HG03045 (cell line): ENCODE data around the gene SLC8A2.
"Not testable (repeated sequence)": the region's sequence is repeated elsewhere in the genome, so short reads cannot be mapped to it uniquely, and the experiment has no call there.

Source experiments
- ATAC-seq: cut with Tn5 transposase; IDR thresholded peaks from one replicate; pipeline ENCODE4 v1.9.1; 2021; ENCODE audit warnings: mild to moderate bottlenecking, moderate library complexity; ENCODE audit not compliant: unreplicated experiment

SLC8A2 gene

DNA sequence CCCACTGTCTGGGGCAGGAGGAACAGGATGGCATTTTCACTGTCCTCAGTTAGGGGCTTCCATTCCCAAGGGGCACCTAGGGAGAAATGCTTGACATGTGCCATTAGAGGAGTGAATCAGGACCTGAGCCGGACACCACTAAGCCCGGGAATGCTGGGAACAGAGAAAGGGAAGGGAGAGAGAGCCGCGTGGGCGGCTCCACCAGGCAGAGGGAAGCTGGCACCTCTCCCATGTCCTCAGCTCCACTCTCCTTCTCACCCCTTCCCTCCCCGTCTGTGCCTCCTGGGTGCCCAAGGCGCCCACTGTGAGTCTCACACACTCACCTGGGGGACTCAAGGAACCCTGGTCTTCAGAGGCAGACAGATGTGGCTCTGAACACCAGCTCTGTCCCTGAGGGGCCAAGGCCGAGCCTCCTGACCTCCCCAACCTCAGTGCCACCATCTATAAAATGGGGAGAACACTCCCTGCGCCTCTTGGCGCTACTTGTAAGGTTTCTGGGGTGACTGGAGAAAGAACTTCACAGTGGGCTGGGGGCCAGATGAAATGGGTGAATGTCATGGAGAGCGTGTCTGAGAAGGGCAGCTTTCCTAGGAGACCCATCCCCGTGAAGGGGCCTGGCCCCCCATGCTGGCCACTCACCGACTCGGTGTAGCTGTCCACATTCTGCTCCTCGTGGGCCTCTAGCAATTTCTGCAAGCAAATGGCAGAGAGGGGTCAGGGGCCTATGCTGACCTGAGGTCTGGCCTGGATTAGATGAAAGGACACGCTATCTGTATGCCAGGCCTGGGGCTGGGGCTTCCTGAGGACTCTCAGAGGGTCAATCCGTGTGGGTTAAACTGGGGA is 17.6 kb upstream of the SLC8A2 start:
- ATAC-seq: no peak

DNA sequence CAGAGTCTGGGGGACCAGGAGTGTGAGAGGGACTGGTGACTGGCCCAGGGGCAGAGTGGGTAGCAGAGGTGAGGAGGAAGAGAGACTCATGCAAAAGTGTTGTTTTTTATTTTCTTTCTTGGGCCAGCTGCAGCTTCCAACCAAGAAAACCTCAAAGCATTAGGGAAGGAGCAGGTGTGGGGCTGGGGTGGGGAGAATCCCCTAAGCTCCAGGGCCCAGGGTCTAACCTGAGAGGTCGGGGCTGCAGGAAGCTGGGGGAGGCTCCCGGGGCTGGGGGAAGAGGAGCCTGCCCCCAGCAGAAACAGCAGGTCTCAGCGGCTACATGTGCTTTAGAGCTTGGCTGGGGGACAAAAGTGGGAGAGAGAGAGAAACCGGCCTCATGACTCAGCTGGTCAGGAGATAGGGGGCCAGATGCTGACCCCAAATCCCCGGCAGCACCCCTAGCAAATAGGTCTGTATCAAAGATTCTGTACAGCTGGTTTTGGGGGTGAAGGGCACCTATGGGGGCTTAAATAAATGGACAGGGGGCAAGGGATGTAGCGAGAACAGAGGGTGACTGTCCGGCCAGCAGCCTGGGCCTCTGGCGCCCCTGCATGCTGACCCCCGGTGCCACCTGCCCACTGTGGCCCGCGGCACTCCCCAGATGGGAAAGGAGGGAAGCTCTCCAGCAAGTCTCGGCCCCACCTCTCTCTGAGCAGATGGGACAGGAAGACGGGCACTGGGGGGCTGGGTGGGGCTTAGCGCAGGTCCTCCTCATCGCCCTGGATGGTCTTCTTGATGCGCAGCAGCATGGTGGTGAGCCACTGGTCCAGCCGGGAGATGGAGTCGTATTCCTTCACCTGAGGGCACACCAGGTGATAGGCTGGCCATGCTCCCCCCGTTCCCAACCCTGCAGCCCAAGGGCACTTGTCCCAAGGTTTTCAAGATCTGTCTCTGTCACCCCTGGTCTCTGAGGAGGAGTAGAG is 16.1 kb upstream of the SLC8A2 start:
- ATAC-seq: no peak

DNA sequence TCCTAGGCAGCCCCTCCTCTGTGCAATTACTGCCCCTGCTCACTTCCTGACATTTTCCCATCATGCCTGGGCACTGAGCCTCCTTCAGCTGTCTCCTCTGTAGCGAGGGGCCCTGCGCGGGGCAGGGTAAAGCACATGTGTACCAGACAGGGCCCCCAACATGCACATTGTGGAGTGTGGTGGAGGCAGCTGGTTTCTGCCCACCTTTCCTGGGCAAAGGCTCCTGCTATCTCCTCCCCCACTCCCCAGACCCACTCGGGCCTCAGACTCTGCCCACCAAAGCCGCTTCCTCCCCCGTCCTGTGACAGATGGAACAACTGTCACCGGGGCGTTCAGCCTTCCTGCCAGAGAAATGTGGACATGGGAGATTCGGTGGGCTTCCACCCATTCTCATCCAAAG is 15.2 kb upstream of the SLC8A2 start:
- no peak for ATAC-seq

DNA sequence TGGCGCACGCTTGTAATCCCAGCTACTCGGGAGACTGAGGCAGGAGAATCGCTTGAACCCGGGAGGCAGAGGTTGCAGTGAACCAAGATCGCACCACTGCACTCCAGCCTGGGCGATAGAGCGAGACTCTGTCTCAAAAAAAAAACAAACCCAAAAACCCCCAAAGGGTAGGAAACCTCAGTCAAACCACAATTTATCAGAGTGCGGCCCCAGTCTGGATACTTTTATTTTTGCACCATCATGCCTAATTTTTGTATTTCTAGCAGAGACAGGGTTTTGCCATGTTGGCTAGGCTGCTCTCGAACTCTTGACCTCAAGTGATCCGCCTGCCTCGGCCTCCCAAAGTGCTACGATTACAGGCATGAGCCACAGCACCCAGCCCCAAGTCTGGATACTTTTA is 14.5 kb upstream of the SLC8A2 start:
- ATAC-seq: not testable (repeated sequence)

DNA sequence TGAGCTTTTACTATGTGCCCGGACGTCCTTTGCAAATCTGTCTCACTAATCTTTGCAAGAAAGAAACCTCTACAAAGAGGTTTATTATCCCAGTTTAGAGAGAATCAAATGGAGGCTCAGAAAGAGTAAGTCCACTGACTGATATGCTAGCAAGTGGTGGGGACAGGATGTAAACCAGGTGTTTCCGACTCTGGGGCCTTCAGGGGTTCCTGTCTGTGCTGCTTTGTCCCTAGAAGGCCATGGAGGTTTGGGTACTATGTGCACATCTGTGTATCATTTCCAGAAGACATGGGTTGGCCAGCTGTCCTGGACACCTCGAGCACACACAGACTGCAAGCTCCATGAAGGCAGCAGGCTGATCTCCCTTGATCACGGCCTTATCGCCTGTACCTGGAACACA is 13.5 kb upstream of the SLC8A2 start:
- no peak for ATAC-seq

DNA sequence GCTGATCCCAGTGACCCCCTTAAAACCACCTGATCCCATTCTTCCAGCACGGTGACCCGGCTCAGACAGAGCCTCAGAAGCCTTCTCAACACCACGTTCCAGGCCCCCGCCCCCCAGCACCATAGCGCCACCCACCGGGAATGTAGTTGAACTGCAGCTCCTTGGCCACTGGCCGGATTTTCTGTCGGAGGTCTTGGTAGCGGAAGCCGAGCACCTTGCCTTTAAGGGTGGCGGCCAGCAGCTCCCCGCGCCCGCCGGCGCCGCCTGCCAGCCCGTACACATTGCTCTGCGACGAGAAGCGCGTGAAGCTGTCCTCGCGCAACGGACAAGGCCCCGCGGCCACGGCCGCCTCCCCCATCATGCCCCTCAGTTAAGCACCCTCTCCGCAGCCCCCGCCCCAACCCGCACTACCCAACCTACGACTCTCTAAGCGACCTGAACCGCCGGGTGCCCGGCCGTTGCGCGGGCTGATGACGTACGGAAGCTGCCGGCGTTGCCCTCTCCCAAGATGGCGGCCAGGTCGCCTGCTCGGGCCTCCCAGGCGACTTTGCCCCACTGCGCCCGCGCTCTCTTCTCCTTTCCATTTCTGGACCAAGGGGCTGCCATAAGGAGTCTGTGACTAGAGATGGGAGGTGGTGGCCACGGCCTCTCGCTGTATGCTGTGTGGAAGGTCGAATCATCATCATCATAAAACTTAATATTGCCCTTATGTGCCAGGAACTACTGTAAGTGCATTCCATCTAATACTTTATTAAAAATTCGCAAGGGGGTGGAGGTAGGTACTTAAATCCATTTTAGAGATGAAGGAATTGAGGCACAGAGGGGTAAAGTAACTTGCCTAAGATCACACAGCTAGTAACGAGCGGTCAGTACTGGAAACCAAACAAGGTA is 12.4 kb upstream of the SLC8A2 start, which contains the start of gene KPTN:
TSS of gene KPTN (minus strand) at position 420 of the 891 bp plus-strand sequence. CDS start at position 361, 59 bp downstream.
- peak; percentile 59 for ATAC-seq

DNA sequence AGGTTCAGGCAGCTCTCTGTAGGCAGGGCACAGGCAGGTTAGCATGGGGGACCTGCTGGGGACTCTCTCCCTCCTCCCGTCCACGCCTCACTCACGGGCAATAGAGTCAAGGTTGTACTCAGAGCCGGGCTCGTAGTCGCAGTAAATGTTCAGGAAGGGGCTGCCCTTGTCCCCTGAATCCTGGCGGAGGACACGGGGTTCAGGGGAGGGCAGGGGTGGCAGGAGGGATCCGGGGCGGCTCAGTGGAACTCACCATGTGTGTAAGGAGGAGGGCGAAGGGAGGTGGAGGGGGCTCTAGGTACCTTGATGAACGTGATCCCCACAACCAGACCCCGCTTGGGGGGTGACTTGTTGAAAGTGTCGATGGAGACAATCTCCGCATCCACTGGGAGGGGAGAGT is 11.5 kb upstream of the SLC8A2 start:
- no peak for ATAC-seq

DNA sequence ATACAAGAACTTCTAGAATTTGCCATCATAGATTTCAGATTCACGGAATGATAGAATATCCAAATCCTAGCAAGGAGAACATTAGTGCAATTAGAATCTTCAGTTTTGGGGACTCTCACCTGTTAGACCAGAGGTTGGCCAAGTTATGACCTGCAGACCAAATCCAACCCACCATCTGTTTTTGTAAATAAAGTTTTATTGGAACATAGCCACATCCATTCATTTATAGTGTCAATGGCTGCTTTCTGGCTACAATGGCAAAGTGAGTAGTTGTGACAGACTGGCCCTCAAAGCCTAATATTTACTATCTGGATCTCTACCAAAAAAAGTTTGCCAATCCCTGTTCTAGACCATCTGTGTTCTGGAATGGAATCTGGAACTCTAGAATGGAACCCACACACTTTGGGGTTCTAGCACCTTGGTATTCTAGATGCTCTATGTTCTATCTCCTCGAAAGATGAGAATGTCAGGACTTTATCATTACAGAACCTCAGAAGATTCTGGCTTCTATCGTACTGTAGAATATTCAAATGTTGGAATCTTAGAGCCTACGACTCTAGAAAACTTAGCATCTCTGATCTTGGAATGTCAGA is 9.9 kb upstream of the SLC8A2 start:
- ATAC-seq: no peak

DNA sequence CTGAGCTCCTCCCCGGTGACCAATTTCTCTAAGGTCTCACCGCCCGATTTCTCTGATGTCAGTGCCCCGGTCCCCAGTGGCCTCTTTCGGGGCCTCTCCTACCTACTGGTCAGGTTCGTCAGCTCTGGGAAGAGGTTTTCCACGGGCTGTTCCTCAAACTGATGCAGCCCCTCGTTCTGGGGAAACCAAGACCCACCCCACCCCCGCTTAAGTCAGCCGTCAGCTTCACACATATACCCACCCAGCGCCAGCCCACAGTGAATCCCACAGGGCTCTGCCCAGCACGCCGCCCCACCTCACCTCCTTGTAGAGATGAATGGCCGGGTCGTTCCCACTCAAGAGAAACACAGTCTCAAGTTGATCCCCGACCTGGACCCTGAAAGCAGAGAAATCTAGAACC is 9.0 kb upstream of the SLC8A2 start:
- ATAC-seq: no peak

DNA sequence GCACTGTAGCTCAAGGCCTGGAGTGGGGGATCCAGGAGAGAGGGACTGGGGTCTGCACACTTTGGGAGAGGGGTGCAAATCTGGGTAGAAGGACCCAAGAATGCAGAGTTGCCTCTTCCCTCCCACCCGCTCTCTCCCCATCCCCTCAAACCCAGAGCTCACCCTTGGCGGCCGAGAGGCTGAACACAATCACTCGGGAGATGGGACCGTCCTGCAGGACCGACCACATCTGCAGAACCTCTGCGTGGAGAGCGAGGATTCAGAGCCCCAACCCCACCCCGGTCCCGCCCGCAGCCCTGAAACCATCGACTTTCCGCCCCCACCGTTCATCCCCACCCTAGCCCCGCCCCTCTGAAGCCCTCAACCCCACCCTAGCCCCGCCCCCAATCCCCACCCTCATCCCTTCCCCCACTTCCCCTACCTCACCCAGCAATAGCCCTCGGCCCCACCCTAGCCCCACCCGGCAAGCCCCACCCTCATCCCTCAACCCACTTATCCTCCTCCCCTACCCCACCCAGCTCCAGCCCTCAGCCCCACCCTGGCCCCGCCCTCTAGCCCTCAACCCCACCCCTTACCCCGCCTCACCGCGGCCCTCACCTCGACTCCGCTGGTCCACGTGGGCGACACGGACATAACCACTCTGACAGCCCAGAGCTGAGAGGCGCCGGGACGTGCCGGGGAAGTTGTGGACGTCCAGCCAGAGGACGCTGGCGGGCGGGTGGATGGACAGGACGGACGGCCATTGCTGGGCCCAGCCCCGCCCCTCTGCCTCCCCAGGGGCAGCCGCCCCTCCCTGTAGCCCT is 8.2 kb upstream of the SLC8A2 start:
- ATAC-seq: no peak

DNA sequence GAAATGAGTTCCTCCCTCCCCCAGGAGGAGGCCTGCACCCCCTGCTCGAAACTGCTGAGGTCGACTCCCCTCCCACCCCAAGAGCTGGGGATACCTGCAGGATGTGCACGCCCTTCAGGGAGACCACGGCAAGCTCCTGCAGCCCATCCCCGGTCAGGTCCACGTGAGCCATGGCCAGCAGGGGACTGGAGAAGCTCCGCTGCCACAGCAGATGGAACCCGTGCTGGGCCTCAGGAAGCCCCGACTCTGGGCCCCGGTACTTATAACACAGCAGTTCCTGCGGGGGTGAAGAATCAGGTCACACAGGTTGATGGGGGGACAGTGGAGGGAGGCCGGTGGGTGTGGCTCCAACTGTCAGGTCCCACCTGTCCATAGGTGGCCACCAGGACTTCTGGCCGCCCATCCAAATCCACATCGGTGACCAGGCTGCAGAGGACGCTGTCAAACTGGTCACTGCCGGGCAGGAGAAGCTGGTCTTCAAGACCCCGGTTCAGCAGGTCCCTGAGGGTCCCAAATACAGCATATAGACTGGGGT is 4.8 kb upstream of the SLC8A2 start:
- ATAC-seq: no peak

DNA sequence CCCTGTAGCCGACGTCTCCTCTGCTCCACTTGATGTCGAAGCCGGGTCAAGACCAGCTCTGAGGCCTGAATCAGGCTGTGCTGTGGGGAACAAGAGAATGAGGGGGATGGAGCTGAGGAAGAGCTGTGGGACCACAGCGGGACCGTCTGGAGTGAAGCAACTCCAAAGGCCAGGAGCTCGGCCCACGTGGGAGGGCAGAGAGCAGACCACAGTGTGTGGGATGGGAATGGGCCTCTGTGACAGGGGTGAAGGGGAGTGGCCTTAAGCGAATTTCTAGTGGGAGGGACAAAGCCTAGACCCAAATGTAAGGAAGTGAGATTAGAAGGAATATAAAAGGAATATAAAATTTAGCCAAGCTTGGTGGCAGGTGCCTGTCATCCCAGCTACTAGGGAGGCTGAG is 3.8 kb upstream of the SLC8A2 start:
- no peak for ATAC-seq

DNA sequence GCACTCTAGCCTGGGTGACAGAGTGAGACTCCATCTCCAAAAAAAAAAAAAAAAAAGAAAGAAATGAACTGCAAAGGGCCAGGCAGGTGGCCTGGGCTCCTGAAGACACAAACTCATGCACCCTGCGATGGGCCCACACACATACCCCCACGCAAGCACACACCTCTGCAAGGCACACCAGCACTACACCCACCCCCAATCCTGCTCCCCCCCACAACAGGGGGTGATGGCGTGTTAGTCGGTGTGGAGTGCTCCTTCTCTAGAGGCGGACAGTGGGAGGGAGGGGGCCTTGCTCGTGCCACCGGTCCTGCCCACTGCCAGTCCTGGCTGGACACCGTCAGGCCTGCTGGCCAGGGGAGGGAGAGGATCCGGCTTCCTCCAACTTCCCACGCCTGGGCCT is 1.6 kb upstream of the SLC8A2 start:
- ATAC-seq: no peak

DNA sequence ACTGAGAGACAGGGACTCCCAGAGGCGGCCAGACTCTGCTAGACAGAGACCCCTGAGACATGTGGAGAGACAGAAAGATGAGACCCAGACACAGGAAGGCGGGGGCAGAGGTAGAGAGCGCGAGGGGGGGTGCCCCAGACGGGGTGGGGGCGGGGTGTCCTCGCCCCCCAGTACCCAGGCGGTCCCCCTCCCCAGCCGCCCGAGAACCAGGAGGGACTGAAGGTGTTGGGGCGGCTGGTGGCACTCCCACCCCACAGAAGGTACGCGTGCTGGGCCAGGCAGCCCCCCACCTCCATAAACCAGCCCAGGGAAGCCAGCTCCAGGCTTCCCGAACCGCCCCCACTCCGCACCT is 336 bp downstream of the SLC8A2 start:
- ATAC-seq: no peak

DNA sequence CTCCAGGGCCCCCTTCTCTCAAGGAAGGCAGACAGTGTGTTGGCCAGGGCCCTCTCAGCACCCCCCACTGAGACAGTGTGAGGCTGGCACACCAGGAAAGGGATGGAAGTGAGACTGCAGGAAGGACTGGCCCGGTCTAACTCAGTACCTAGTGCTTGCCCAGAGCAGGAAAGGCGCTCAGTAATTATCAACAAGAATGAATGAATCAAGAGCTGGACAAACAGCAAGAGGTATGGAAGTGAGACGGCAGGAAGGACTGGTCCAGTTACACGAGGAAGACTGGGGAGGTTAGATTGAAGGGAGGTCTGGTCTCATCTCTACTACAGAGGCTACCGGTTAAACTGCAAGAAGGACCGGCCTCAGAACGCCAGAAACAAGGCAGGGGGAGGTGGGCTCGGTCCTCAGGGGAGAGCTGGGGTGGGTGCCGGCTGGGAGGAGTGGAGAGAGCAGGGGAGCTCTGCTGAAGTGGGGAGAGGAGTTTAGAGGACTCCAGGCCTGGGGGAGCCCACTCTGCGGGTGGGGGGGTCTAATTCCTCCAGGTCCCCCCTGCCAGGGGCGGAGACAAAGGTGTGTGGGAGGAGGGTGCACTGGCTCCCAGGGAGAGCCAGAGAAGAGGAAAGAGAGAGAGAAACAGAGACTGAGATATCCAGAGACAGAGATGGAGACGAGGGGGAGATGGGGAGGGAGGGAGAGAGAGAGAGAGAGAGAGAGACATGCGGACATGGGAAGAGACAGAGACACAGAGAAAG is 1.1 kb downstream of the SLC8A2 start:
- no peak for ATAC-seq

DNA sequence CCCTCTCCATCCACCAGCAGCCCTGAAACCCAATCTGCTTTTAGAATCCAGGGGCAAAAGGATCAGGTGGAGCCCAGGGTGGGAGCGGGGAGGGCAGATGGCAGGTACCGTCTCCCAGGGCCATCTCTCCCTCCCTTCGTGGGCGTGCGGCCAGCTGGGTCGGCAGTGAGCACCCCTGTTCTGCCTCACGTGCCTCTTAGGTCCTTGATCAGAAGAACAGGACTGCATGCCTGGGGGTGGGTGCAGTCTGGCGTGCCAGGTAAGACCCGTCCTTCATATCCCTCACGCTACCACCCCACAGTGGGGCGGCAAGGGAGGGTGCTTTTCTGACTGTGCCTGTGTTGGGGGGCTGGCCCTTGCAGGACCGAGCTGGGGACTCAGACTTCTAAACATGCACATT is 2.0 kb downstream of the SLC8A2 start:
- ATAC-seq: no peak

DNA sequence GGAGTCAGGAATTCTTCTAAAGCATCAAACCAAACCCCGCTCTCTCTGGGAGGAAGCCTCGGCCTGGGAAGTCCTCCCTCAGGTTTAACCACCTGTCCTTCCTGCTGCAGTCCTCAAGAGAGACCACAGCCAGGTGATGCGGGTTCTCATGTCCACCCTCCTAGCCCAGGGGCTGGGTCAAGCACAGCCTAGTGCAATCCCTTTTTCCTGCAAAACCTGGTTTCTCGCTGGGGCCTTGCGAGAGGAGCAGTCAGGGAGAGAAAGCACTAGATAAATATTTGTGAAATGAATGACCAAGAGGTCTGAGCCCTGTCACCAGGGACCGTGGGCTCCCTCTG is 2.4 kb downstream of the SLC8A2 start:
- ATAC-seq: no peak

DNA sequence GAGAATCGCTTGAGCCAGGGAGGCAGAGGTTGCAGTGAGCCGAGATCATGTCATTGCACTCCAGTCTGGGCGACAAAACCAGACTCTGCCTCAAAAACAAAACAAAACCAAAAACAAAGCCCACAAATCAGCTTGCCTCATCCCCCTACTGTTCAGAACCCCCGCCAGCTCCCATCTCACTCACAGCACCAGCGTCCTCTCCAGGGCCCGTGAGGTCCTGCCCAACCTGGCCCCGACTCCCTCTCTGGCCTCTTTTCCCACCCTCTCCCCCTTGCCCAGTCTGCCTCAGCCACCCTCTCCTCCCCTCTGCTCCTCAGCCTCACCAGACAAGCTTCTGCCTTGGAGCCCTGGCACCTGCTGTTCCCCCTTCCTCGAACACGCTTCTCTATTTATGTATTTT is 3.8 kb downstream of the SLC8A2 start:
- no peak for ATAC-seq

DNA sequence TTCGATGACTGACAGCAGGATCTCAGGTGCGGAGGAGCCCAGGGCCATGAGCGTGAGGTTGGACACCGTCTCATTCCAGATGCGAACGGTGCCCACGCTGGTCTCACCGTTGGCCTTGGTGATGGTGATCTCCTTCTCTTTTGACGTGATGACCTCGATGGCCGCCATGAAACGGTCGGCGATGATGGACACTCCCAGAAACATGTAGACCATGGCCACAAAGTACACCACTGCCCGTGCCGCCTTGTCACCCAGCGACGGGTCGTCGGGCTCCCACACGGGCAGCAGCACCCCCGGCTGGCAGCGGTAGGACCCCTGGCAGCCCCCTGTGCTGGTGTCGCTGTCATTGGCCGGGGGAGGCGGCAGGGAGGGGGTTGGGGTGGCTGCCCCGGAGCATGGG is 5.7 kb downstream of the SLC8A2 start:
- ATAC-seq: no peak
